ENCODE data around the gene FAHD2A.

GRCh38 chr2:95393901-95394300, 8.6 kb upstream of the FAHD2A start:
- TF ChIP-seq EZH2phosphoT487 (IDR thresholded peaks at IDR 0.05) (no peak), CTCF (IDR thresholded peaks at IDR 0.05) (no peak)
